ENCODE results near the gene ARHGEF2.

Gene ARHGEF2

DNA sequence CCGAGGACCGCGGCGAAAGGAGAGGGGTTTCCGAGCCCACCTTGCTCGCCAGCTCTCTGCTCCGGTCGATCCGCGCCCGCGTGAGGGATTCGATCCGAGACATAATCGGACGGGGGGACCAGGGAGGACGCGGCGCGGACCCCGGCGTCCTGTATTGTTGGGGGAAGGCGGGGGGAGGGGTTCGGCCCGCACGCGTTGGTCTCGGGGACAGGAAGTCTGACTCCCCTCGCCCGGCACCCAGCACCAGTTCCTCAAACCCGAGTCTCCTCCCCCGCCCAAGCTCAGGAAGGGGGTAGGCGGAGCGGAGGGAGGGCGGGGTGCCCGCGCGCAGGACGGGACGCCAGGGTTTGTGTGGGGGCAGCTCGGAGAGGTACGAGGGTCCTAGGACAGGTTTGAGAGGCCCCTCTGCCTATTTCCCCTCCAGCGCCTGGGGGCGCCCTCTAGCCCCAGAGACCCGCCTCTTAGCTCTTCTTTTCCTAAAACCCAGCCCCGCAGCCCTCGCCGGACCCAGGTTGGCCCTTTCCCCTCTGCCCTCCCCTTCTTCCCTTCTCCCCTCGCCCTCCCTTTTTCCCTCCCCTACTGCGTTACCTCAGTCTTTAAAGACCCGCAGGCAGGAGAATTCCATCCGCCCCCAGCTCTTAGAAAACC, at the start of gene ARHGEF2:
ARHGEF2 (minus strand) TSS at position 223 of the 648 bp plus-strand sequence; CDS start at position 103, 120 bp downstream.
- DNase-seq, result no peak

GRCh38 chr1:156026588-156026987, 48.2 kb upstream of the ARHGEF2 start:
- DNase-seq, result no peak

GRCh38 chr1:156025876-156026275, 47.5 kb upstream of the ARHGEF2 start:
- DNase-seq, result no peak

DNA sequence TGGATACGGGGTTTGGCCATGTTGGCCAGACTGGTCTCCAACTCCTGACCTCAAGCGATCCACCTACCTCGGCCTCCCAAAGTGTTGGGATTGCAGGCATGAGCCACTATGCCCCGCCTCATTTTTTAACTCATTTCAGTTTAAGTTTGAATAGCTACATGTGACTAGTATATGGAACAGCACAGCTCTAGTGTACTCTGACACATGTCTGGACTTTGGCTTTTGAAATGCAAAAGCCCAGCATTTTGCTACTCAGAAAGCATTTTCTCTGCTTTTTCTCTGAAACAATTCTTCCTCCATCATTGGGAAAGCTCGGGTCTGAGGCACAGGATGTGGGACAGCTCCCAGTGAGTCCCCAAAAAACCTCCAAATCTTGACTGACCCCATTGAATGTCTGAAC, 46.5 kb upstream of the ARHGEF2 start:
- DNase-seq, result no peak

GRCh38 chr1:156021954-156022353, 43.6 kb upstream of the ARHGEF2 start:
- no peak for DNase-seq

DNA sequence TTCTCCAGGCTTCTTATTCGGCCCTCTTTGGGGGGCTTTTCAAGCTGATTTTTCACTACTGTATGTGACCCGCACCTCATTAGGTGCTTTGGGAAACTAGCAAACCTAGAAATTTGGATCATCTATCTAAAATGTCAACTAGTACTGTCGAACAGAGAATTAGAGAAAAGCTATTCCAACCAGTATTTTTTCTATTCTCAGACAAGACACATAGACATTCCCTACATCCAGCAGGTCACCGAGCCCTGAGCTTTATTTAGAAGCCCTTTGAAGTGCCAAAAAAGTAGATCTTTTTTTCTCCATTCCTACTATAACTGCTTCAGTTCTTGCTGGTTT, 42.7 kb upstream of the ARHGEF2 start:
- no peak for DNase-seq

- DNase-seq, result peak; percentile 61
Measured at GRCh38 chr1:156020293-156021092, 42.1 kb upstream of the ARHGEF2 start, which contains the start of gene SSR2. TSS of gene SSR2 (minus strand) at chr1:156020951. CDS start at chr1:156020167, 784 bp downstream.

- no peak for DNase-seq
Measured at GRCh38 chr1:156019946-156020292, 41.6 kb upstream of the ARHGEF2 start.

DNA sequence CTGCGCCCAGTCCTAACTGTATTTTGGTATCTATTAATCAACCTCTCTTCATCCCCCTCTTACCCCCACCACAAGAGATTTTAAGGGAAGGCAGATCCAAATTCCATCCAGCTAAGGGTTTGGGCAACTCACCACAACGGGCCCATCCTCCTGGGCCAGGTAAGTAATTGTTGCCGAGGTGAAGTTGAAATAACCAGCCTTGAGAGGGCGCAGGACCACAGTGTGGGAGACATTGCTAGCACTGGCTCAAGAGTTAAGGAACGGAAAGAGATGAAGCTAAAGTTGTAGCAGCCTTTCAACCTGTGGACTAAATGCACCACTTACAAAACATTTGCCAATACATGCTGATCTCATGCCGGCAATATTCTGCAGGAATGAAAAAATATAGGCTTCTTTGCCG, 36.5 kb upstream of the ARHGEF2 start:
- no peak for DNase-seq

DNA sequence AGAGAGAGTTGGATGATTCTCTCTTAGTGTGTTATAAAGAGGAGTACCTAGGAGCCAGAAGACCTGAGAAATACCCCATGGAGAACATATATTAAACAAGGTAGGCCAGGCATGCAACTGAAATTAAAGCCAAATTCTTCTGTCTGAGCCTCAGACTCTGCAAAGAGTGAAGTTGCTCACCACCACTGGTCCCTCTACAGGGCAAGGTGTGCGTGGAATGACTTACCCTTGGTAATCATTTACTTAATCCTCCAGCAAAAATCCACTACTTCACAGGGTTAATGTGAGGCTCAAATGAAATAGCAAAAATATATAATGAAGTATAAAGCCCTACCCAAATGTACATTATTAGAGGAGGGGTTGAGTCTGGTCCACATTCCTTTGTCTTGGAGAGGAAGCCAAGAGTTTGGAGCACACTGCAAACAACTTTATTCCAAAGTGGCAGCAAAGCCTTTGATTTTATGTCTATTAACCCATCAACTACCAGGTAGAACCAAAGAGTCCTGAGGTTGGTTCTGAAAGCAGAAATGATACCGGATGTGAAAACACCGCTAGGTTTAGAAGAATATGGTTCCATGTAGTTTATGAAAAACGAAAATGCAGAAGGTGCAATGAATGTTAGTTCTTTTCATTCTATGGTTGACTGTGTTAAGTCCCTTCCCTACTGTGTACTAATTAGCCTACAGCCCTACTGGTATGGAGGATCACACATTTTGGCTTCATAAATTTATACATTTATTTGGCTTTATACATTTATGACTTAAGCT, 33.9 kb upstream of the ARHGEF2 start:
- DNase-seq, result no peak

- DNase-seq, result no peak
Measured at GRCh38 chr1:156009404-156009803, 31.1 kb upstream of the ARHGEF2 start.

DNA sequence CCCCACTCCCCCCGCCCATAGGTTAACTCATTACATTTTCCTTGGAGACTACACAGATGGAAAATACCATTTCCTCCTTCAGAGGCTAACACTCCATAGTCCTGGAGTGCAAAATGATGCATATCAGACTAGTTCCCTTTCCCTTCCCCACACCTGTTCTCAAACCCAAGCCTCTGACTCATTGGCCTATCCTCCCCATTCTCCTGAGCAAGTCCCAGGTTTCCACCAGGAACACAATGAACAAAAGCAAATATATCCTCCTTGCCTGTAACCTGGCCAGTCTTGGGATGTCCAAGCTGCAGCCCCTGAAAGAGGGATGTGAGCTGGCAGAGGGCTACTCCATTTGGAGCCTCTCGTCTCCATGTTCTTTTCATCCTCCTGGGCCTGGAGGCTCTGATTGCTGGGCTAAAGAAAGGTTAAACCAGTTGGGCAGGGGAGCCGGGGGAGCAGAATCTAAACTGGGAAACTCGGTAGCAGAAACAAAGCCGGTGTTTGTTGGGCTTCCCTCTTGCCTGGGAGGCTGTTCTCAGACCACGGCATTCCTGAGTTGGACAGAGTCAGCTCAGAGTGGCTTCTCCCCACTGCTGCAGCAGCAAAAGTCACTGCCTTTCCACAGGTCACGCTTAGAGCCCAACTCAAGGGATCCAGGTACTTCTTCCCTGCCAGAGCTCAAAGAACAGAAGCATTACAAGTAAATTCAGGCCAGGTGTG, 28.5 kb upstream of the ARHGEF2 start:
- DNase-seq, result no peak

GRCh38 chr1:156004843-156005584, 26.7 kb upstream of the ARHGEF2 start:
- no peak for DNase-seq

GRCh38 chr1:156003923-156004188, 25.5 kb upstream of the ARHGEF2 start:
- DNase-seq, result no peak

GRCh38 chr1:156002188-156002911, 24.0 kb upstream of the ARHGEF2 start:
- DNase-seq, result no peak

GRCh38 chr1:156001662-156002171, 23.4 kb upstream of the ARHGEF2 start:
- DNase-seq, result no peak

DNA sequence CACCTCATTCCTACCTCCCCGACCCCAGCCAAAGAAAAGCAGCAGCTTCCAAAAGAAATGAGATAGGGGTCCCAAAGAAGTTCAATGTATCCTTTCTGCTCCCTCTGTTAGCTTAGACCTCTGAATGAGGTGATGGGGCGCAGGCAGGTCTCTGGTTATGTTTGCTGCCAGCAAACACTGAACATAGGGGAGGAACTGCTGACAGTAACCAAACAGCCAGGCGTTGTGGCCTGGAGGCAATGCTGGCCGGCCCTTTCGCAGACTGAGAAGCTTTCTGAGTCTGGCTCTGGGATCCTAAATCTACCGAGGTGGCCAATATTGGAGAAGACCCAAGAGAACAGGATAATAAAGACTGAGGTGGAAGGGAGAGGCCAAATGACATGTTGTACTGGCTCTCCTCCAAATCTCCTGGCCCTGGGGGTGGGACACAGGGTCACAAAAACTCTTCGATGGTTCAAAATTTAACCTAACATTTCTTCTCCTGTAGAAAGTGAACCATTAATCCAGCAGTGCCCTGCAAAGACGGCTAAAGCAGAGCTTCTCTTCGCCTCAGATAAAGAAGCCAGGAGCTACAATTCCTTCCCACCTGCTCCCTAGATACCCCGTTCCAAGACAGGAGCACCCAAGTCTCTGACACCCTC, 22.8 kb upstream of the ARHGEF2 start:
- DNase-seq, result no peak

DNA sequence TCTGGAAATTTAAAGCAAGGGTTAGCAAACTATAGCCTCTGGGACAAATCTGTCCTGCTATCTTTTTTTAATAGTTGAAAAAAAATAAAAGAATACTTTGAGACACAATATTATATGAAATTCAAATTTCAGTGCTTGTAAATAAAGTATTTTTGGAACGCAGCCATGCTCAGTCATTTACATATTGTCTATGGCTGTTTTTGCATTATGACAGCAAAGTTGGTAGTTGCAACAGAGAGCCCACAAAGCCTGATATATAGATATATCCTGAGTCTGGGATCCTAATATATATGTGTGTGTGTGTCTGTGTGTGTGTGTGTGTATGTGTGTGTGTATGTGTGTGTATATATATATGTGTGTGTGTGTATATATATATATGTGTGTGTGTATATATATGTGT, 21.6 kb upstream of the ARHGEF2 start:
- DNase-seq, result no peak

GRCh38 chr1:155996166-155996565, 17.8 kb upstream of the ARHGEF2 start:
- no peak for DNase-seq

DNA sequence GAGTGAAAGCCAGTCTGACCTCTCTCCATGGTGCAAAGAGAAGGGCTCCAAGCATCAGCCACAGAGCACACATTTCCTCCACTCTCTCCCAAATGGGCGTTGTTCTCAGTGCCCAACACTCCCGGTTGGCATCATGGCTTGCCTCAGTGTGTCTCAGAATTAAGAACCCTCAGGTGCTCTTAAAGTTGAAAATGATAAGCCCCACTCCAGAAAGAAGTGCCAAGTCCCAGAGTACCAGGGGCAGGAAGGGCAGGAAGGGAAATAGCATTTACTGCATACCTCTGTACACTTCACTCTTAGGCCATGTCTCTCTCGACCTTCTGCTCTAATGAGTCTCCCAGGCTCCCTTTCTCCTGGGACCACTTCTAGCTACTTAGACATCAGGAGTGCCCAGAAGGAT, 15.2 kb upstream of the ARHGEF2 start:
- no peak for DNase-seq

- no peak for DNase-seq
Measured at GRCh38 chr1:155990005-155990739, 11.8 kb upstream of the ARHGEF2 start.
